ENCODE measurements around the gene ANKRD53. TPM values are rescaled to one million over a fixed set of nuclear protein-coding genes. Genes with fewer than 3 reads are reported as not detected.

The ANKRD53 gene
- total RNA-seq, 1 experiment from 2014 or later = not detected

GRCh38 chr2:70947556-70948184, 30.8 kb upstream of the ANKRD53 start:
- Histone ChIP-seq H3K27me3 (ENCODE audit: insufficient read depth, low read length) (no peaks in the 10 kb centered on the region), H3K4me1 (ENCODE audit: control insufficient read depth in 1 of 2, insufficient read depth in 2 of 2, low read length in 2 of 2) (peaks cover 16 to 34% of the 10 kb centered on the region in 2 experiments), H3K9me2 (ENCODE audit: insufficient read depth) (no peaks in the 10 kb centered on the region), H3K4me2 (ENCODE audit: low read length) (peak overlapping the region; percentile 75), H3K9me3 (ENCODE audit: control insufficient read depth in 1 of 2, insufficient read depth in 1 of 2, low read depth in 1 of 2, low read length in 2 of 2) (no peaks in the 10 kb centered on the region), H3K36me3 (ENCODE audit: control insufficient read depth in 1 of 2, insufficient read depth in 2 of 2, low read length in 2 of 2) (no peaks in the 10 kb centered on the region), H3K27ac (ENCODE audit: low read depth, low read length) (peak overlapping the region; percentile 7; the same call in 1 of the 2 replicates), H3K4me3 (replicated peaks in 1 of 2; ENCODE audit: low read depth in 1 of 2, low read length in 2 of 2) (peak overlapping the region; percentile 58 to 59), H2AFZ (ENCODE audit: low read depth, low read length, poor library complexity, severe bottlenecking) (peak overlapping the region; percentile 80), H3K79me2 (ENCODE audit: insufficient read depth, low read length) (no peaks in the 10 kb centered on the region; the same call in 1 of the 2 replicates), H4K20me1 (ENCODE audit: insufficient read depth) (no peaks in the 10 kb centered on the region), H3K9ac (ENCODE audit: low read length) (peak overlapping the region; percentile 63)
- CTCF ChIA-PET = interaction anchor here (0.7 to 3.9 kb wide), 33 partner anchors 7 to 654 kb away, joined by 3 to 79 read pairs (median 4); partner anchors contain the start of genes ATP6V1B1, FIGLA, PAIP2B and SNRPG
- ATAC-seq (peak; percentile 64), DNase-seq (ENCODE audit: low read depth, low spot score) (peak; percentile 23)
- RAD21 ChIA-PET (ENCODE audit: low non-redundant PET in 1 of 2, low total read pairs in 2 of 2, uncharacterized antibody in 2 of 2, unreplicated experiment in 2 of 2) = interaction anchor here (0.9 to 1.9 kb wide), 6 partner anchors 72 to 644 kb away, joined by 3 to 8 read pairs (median 4); no protein-coding TSS in a partner anchor
- intact Hi-C loops (cut with micrococcal nuclease) = loop anchor here (1.0 to 10.0 kb wide), 5 partner anchors 76 to 643 kb away; partner anchors contain the start of gene FAM136A
- BruUV-seq (replicated peaks) = TSS peak; percentile 68
- POLR2A ChIA-PET = interaction anchor here (1.0 to 1.6 kb wide), 3 partner anchors 91 to 142 kb away, joined by 3 read pairs; no protein-coding TSS in a partner anchor
- TF ChIP-seq EZH2 (IDR thresholded peaks at IDR 0.05) (no peak), TCF7L2 (IDR thresholded peaks at IDR 0.05; ENCODE audit: borderline replicate concordance, extremely low read depth, insufficient read depth, insufficient read length) (no peak), POLR2A (IDR thresholded peaks at IDR 0.05; ENCODE audit: borderline replicate concordance, extremely low read depth, insufficient read depth, insufficient read length) (no peak), YY1 (IDR thresholded peaks at IDR 0.05; ENCODE audit: extremely low read depth, insufficient replicate concordance, low read depth, low read length) (no peak), RAD21 (IDR thresholded peaks at IDR 0.05; ENCODE audit: low read depth) (no peak), EZH2phosphoT487 (IDR thresholded peaks at IDR 0.05; ENCODE audit: borderline replicate concordance) (no peak), ELF1 (IDR thresholded peaks at IDR 0.05; ENCODE audit: borderline replicate concordance, low read depth) (no peak), CBX3 (IDR thresholded peaks at IDR 0.05; ENCODE audit: low read depth) (no peak), CEBPB (IDR thresholded peaks at IDR 0.05; ENCODE audit: low read depth) (no peak), MAX (IDR thresholded peaks at IDR 0.05) (no peak), EGR1 (IDR thresholded peaks at IDR 0.05; ENCODE audit: low read depth) (no peak), FOSL1 (IDR thresholded peaks at IDR 0.05; ENCODE audit: low read depth) (no peak)
- TF ChIP-seq, protein P1, sequence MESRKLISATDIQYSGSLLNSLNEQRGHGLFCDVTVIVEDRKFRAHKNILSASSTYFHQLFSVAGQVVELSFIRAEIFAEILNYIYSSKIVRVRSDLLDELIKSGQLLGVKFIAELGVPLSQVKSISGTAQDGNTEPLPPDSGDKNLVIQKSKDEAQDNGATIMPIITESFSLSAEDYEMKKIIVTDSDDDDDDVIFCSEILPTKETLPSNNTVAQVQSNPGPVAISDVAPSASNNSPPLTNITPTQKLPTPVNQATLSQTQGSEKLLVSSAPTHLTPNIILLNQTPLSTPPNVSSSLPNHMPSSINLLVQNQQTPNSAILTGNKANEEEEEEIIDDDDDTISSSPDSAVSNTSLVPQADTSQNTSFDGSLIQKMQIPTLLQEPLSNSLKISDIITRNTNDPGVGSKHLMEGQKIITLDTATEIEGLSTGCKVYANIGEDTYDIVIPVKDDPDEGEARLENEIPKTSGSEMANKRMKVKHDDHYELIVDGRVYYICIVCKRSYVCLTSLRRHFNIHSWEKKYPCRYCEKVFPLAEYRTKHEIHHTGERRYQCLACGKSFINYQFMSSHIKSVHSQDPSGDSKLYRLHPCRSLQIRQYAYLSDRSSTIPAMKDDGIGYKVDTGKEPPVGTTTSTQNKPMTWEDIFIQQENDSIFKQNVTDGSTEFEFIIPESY (IDR thresholded peaks at IDR 0.05; ENCODE audit: extremely low read depth, insufficient replicate concordance, low read length) = no peak

Data from HCT116 (cell line).